Natural killer cell (primary cell): ENCODE data around the gene FAM25G. TPM values are rescaled to one million over a fixed set of nuclear protein-coding genes. Genes with fewer than 3 reads are reported as not detected.
"Not testable (repeated sequence)": the region's sequence is repeated elsewhere in the genome, so short reads cannot be mapped to it uniquely, and the experiment has no call there.

Experiments
- ATAC-seq, 3 donors: fragments of 150-1000 bp in 2 of 3; fragments of 200-7000 bp in 1 of 3; cut with Tn5 transposase; 1 replicate in 1 of 3; 2 replicates in 2 of 3; pipeline ENCODE4 v1.10.0; 2021; ENCODE audit warnings: mild to moderate bottlenecking in 2 of 3, moderate library complexity in 2 of 3
- DNase-seq, 2 donors: peaks; one replicate each; pipeline versions ENCODE4 v3.0.0 to v3.0.0-alpha.2; 2013 to 2021; ENCODE audit warnings: mixed read lengths in 1 of 2
- H3K27ac ChIP-seq: one replicate; pipeline ENCODE4 v1.5.1; 2013; ENCODE audit warnings: mild to moderate bottlenecking, low read length
- H3K27me3 ChIP-seq: one replicate; pipeline ENCODE4 v1.6.1; 2013; ENCODE audit warnings: low read length; ENCODE audit not compliant: control insufficient read depth, insufficient read depth
- H3K36me3 ChIP-seq: one replicate; pipeline ENCODE4 v1.6.1; 2013; ENCODE audit warnings: low read length; ENCODE audit not compliant: control insufficient read depth, insufficient read depth
- H3K4me1 ChIP-seq: one replicate; pipeline ENCODE4 v1.6.1; 2013; ENCODE audit warnings: low read length; ENCODE audit not compliant: control insufficient read depth, insufficient read depth
- H3K4me3 ChIP-seq: one replicate; pipeline ENCODE4 v1.5.1; 2013; ENCODE audit warnings: low read length
- H3K9me3 ChIP-seq: one replicate; pipeline ENCODE4 v1.6.1; 2013; ENCODE audit warnings: low read length; ENCODE audit not compliant: control insufficient read depth, insufficient read depth
- H3K27ac Mint-ChIP-seq, 2 donors: one replicate each; pipeline ENCODE4 v1.8.0; 2022; ENCODE audit warnings: mild to moderate bottlenecking in 2 of 2, mixed read lengths in 2 of 2, moderate library complexity in 1 of 2
- H3K27me3 Mint-ChIP-seq, 2 donors: one replicate each; pipeline ENCODE4 v1.8.0; 2022; ENCODE audit warnings: low read depth in 2 of 2, mixed read lengths in 2 of 2
- H3K36me3 Mint-ChIP-seq: one replicate; pipeline ENCODE4 v1.8.0; 2022; ENCODE audit warnings: mixed read lengths
- H3K4me1 Mint-ChIP-seq, 2 donors: one replicate each; pipeline ENCODE4 v1.8.0; 2022; ENCODE audit warnings: mixed read lengths in 2 of 2
- H3K4me3 Mint-ChIP-seq: one replicate; pipeline ENCODE4 v1.8.0; 2022; ENCODE audit warnings: mild to moderate bottlenecking, moderate library complexity, mixed read lengths
- H3K9me3 Mint-ChIP-seq, 2 donors: one replicate each; pipeline ENCODE4 v1.8.0; 2022; ENCODE audit warnings: mixed read lengths in 2 of 2
- WGBS: methylation state at CpG from one replicate; pipeline ENCODE4 v1.1.7; 2013; ENCODE audit warnings: missing lambda C conversion rate; ENCODE audit not compliant: insufficient coverage; 5-methylcytosine and 5-hydroxymethylcytosine counted together
- intact Hi-C: fragments of 100-400 bp; cut with micrococcal nuclease; formaldehyde crosslinking; loops from one replicate; pipeline ENCODE4 v1.14.2; 2022
- total RNA-seq, 4 donors: library from RNA; stranded (reverse); fragments of 120-200 nt in 1 of 4; gene quantifications; one replicate each; pipeline versions ENCODE4 v1.2.3 to v1.2.4, GENCODE V29; 2013 to 2022

The FAM25G gene
- total RNA-seq, 3 donors from 2014 or later (not counting 1 experiment from before 2014, with no cell fraction given), result not detected

DNA sequence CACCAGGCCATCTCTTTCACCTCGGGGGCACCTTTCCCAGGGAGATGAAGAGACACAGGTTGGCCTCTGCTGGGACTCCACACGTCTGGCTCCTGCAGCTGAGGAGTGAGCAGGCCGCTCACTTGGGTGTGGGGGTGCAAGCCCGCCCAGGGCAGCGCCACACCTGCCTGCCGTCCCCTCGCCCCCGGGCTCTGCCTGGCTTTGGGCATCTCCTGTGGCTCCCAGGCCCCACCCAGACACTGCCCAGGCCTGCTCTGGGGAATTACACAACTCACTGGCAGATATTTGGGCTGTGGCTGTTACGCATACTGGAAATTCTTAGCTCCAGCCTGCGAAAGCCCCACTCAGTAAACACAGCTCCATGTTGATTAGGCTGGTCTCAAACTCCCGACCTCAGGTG lies 7.6 kb downstream of the FAM25G start, which contains the start of gene ANXA8:
TSS of gene ANXA8 (minus strand) at position 193 of the 400 bp plus-strand sequence. CDS start at position 11, 182 bp downstream.
- not testable (repeated sequence) for H3K27ac ChIP-seq
- WGBS, result 98% methylated on average over 8 of the region's 11 CpGs

GRCh38 chr10:47482367-47482766 lies 9.1 kb downstream of the FAM25G start:
- H3K4me3 ChIP-seq, H3K36me3 ChIP-seq, H3K4me3 Mint-ChIP-seq, H3K27me3 Mint-ChIP-seq, H3K27me3 ChIP-seq, DNase-seq, H3K4me1 Mint-ChIP-seq, H3K27ac Mint-ChIP-seq, H3K27ac ChIP-seq, H3K9me3 ChIP-seq, H3K36me3 Mint-ChIP-seq, intact Hi-C loops, ATAC-seq, H3K4me1 ChIP-seq, H3K9me3 Mint-ChIP-seq: not testable (repeated sequence)
- WGBS, result no CpG with 5 or more reads among the region's 1 CpG

More for the DNA sequence above, 7.6 kb downstream of the FAM25G start, which contains the start of gene ANXA8:
- H3K36me3 Mint-ChIP-seq, H3K27me3 Mint-ChIP-seq, ATAC-seq, H3K4me1 ChIP-seq, H3K36me3 ChIP-seq, H3K27me3 ChIP-seq, H3K4me3 Mint-ChIP-seq, H3K4me3 ChIP-seq, H3K9me3 Mint-ChIP-seq, DNase-seq, intact Hi-C loops, H3K4me1 Mint-ChIP-seq, H3K27ac Mint-ChIP-seq, H3K9me3 ChIP-seq: not testable (repeated sequence)

DNA sequence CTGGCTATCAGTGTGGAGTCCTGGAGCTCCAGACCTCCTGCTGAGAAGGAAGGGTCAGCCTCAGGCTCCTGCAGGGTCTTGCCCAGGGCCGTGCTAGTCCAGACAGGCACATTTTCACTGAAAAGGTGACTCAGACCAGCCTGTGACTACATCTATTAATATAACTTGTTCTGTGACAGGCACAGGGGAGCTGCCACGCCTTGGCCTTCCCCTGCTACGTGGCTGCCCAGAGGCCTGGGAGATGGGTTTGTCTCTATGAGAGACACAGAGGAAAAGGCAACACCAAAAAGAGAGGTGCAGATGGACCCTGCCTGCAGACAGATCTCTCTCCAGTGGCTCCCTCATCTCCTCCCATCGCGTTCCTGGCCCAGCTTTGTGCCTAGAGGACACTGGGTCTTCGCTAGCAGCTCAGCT lies 9.7 kb downstream of the FAM25G start:
- H3K9me3 ChIP-seq, H3K36me3 Mint-ChIP-seq, H3K36me3 ChIP-seq, H3K27ac ChIP-seq, H3K27me3 Mint-ChIP-seq, H3K4me3 ChIP-seq, ATAC-seq, H3K4me1 ChIP-seq, H3K4me1 Mint-ChIP-seq, H3K27me3 ChIP-seq, DNase-seq, H3K27ac Mint-ChIP-seq, H3K9me3 Mint-ChIP-seq, H3K4me3 Mint-ChIP-seq, intact Hi-C loops: not testable (repeated sequence)
- 70% methylated on average over 3 of the region's 6 CpGs for WGBS

GRCh38 chr10:47481182-47481766 lies 10.2 kb downstream of the FAM25G start:
- H3K9me3 ChIP-seq, intact Hi-C loops, H3K36me3 Mint-ChIP-seq, H3K4me1 Mint-ChIP-seq, H3K36me3 ChIP-seq, ATAC-seq, H3K27me3 ChIP-seq, H3K27me3 Mint-ChIP-seq, H3K9me3 Mint-ChIP-seq, H3K4me3 Mint-ChIP-seq, H3K4me1 ChIP-seq, DNase-seq, H3K27ac ChIP-seq, H3K27ac Mint-ChIP-seq, H3K4me3 ChIP-seq: not testable (repeated sequence)
- WGBS, result no CpG with 5 or more reads among the region's 10 CpGs

- DNase-seq, H3K36me3 Mint-ChIP-seq, H3K27ac ChIP-seq, H3K9me3 Mint-ChIP-seq, H3K4me1 Mint-ChIP-seq, H3K27me3 Mint-ChIP-seq, H3K27ac Mint-ChIP-seq, H3K4me1 ChIP-seq, H3K36me3 ChIP-seq, H3K9me3 ChIP-seq, ATAC-seq, H3K27me3 ChIP-seq, H3K4me3 Mint-ChIP-seq, intact Hi-C loops, H3K4me3 ChIP-seq: not testable (repeated sequence)
- no CpG with 5 or more reads among the region's 3 CpGs for WGBS
Measured at GRCh38 chr10:47480133-47480532, 11.4 kb downstream of the FAM25G start.

DNA sequence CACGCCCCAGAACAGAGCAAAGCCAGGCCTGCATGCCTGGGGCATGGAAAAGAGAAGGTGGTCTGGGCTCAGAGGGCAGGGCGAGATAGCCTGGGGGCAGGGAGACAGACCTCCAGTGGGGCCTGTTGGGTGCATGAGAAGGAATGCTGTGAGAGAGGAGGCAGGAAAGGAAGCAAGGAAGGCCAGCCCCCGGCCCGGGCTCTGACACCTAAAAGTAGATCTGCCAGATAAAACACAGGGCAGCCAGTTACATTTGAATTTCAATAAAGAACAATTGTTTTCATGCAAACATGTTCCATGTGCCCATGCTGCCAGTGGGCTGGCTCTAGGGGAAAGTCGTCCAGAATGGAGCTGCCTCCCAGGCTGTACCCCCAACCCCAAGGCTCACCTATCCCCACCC lies 13.4 kb downstream of the FAM25G start:
- H3K9me3 ChIP-seq, H3K36me3 ChIP-seq, H3K4me1 Mint-ChIP-seq, H3K27me3 ChIP-seq, H3K36me3 Mint-ChIP-seq, H3K4me1 ChIP-seq, H3K9me3 Mint-ChIP-seq, H3K27ac ChIP-seq, intact Hi-C loops, H3K27me3 Mint-ChIP-seq, ATAC-seq, H3K4me3 ChIP-seq, H3K27ac Mint-ChIP-seq, DNase-seq, H3K4me3 Mint-ChIP-seq: not testable (repeated sequence)
- no CpG with 5 or more reads among the region's 5 CpGs for WGBS

DNA sequence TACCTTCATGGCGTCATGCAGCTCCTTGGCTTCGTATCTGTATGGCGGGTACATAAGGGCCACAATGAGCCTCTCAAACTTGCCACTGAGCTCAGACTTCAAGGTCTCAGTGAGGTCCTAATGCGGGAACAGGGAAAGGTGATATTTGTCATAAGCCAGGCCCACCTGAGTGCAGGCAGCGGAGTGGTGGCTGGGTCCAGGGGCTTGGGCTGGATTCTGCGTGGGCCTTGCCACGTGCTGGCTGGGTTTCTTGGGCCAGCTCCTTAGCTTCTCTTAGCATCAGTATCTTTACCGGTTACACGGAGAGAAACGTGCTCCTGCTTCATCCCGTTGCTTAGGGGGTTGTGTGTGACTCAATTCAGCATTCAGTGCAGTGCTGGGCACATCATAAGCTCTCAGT lies 14.4 kb downstream of the FAM25G start:
- H3K27me3 Mint-ChIP-seq, H3K36me3 Mint-ChIP-seq, intact Hi-C loops, H3K4me1 Mint-ChIP-seq, H3K4me1 ChIP-seq, H3K4me3 ChIP-seq, H3K4me3 Mint-ChIP-seq, H3K9me3 ChIP-seq, H3K27ac ChIP-seq, H3K9me3 Mint-ChIP-seq, H3K27ac Mint-ChIP-seq, ATAC-seq, DNase-seq, H3K27me3 ChIP-seq, H3K36me3 ChIP-seq: not testable (repeated sequence)
- 92% methylated on average over 5 of the region's 11 CpGs for WGBS

GRCh38 chr10:47475101-47475500 lies 16.4 kb downstream of the FAM25G start:
- H3K4me3 Mint-ChIP-seq, H3K36me3 Mint-ChIP-seq, H3K9me3 ChIP-seq, H3K27ac Mint-ChIP-seq, H3K9me3 Mint-ChIP-seq, H3K27ac ChIP-seq, DNase-seq, intact Hi-C loops, H3K36me3 ChIP-seq, H3K27me3 ChIP-seq, H3K4me1 Mint-ChIP-seq, H3K4me1 ChIP-seq, H3K27me3 Mint-ChIP-seq, ATAC-seq, H3K4me3 ChIP-seq: not testable (repeated sequence)
- 70% methylated on average over 3 of the region's 5 CpGs for WGBS
